ENCODE results near the gene HACD2.

The HACD2 gene

GRCh38 chr3:123444023-123444422, 140.8 kb downstream of the HACD2 start:
- no peak for DNase-seq

- no peak for DNase-seq
Observed at GRCh38 chr3:123442908-123443307, 141.9 kb downstream of the HACD2 start.

GRCh38 chr3:123442125-123442524, 142.7 kb downstream of the HACD2 start:
- no peak for DNase-seq

Measured in NCI-H2107 (cell line).